Upper lobe of right lung (tissue), 1 donor: ENCODE results near the gene FSTL3. TPM values are rescaled to one million over a fixed set of nuclear protein-coding genes. Genes with fewer than 3 reads are reported as not detected.

Experiments
- ATAC-seq: fragments of 200-7000 bp; cut with Tn5 transposase; one replicate; pipeline ENCODE4 v1.9.1; 2020; ENCODE audit warnings: mild to moderate bottlenecking, moderate library complexity
- DNase-seq: peaks from one replicate; pipeline ENCODE4 v3.0.0-alpha.2; 2020
- H3K27ac ChIP-seq: fragments of 200-600 bp; one replicate; pipeline ENCODE4 v1.8.0; 2022
- H3K27me3 ChIP-seq: fragments of 200-600 bp; one replicate; pipeline ENCODE4 v1.8.0; 2022; ENCODE audit warnings: mild to moderate bottlenecking
- H3K36me3 ChIP-seq: fragments of 200-600 bp; one replicate; pipeline ENCODE4 v1.8.0; 2022
- H3K4me1 ChIP-seq: fragments of 200-600 bp; one replicate; pipeline ENCODE4 v1.8.0; 2022
- H3K4me3 ChIP-seq: fragments of 200-600 bp; one replicate; pipeline ENCODE4 v1.8.0; 2022; ENCODE audit warnings: mild to moderate bottlenecking
- H3K9me3 ChIP-seq: fragments of 200-600 bp; one replicate; pipeline ENCODE4 v1.8.0; 2022
- CTCF ChIP-seq: fragments of 200-600 bp; IDR thresholded peaks from one replicate; pipeline ENCODE4 v1.8.0; 2022; ENCODE audit warnings: antibody characterized with exemption
- intact Hi-C: fragments of 100-400 bp; cut with DNase I; formaldehyde crosslinking; loops from one replicate; pipeline ENCODE4 v1.11.0; 2022
- total RNA-seq: library from RNA; stranded (reverse); fragmentation: NEBNext Ultra II Directional; extraction: Animal tissue kit (Norgen Biotek cat#: 25700); gene quantifications from one replicate; pipeline ENCODE4 v1.2.1, GENCODE V29; 2021
- donor health status: DM: no; HTN: yes; CAD: no; lungs with severe emphysema.

FSTL3 gene
- total RNA-seq, 1 donor from 2014 or later: 114 TPM

GRCh38 chr19:703329-703650 is 27.1 kb downstream of the FSTL3 start:
- Histone ChIP-seq H3K4me1 (peaks cover 4% of the 10 kb centered on the region), H3K27me3 (peaks cover 8% of the 10 kb centered on the region), H3K36me3 (no peaks in the 10 kb centered on the region), H3K4me3 (peak overlapping the region; percentile 23), H3K27ac (peak overlapping the region; percentile 17), H3K9me3 (no peaks in the 10 kb centered on the region)
- ATAC-seq: no peak
- TF ChIP-seq CTCF: no peak
- no peak for DNase-seq
- intact Hi-C loops: no loop called here

- Histone ChIP-seq H3K27me3 (peaks cover 10% of the 10 kb centered on the region), H3K4me1 (peaks cover 4% of the 10 kb centered on the region), H3K9me3 (no peaks in the 10 kb centered on the region), H3K27ac (peak overlapping the region; percentile 17), H3K36me3 (no peaks in the 10 kb centered on the region), H3K4me3 (peak overlapping the region; percentile 23)
- DNase-seq (peak; percentile 90), ATAC-seq (peak; percentile 93)
- TF ChIP-seq CTCF: no peak
- intact Hi-C loops: no loop called here
Measured at GRCh38 chr19:703651-704446, 27.7 kb downstream of the FSTL3 start.

GRCh38 chr19:704447-704741 is 28.2 kb downstream of the FSTL3 start:
- TF ChIP-seq CTCF: no peak
- no peak for DNase-seq
- peak overlapping the region; percentile 19 for H3K4me3 ChIP-seq
- no peaks in the 10 kb centered on the region for H3K36me3 ChIP-seq
- H3K27me3 ChIP-seq: peaks cover 10% of the 10 kb centered on the region
- no peak for ATAC-seq
- H3K4me1 ChIP-seq: peaks cover 4% of the 10 kb centered on the region
- H3K27ac ChIP-seq: no peak overlapping the region
- H3K9me3 ChIP-seq: no peaks in the 10 kb centered on the region
- intact Hi-C loops: no loop called here

- Histone ChIP-seq H3K9me3 (no peaks in the 10 kb centered on the region), H3K27me3 (peaks cover 20% of the 10 kb centered on the region), H3K36me3 (no peaks in the 10 kb centered on the region), H3K4me3 (peak within 1 kb of the TSS; percentile 56), H3K4me1 (peaks cover 4% of the 10 kb centered on the region), H3K27ac (peak within 1 kb of the TSS; percentile 76)
- TF ChIP-seq CTCF: no peak
- DNase-seq (no peak), ATAC-seq (no peak)
- intact Hi-C loops: no loop called here
Measured at GRCh38 chr19:708154-709143, 32.3 kb downstream of the FSTL3 start, which contains the start of gene PALM. TSS of gene PALM (plus strand) at chr19:708935. CDS start at chr19:709147, 212 bp downstream.

- DNase-seq: no peak
- no peak for ATAC-seq
- intact Hi-C loops: no loop called here
- H3K9me3 ChIP-seq: no peaks in the 10 kb centered on the region
- H3K36me3 ChIP-seq: no peaks in the 10 kb centered on the region
- peak overlapping the region; percentile 76 for H3K27ac ChIP-seq
- peaks cover 1% of the 10 kb centered on the region for H3K4me1 ChIP-seq
- peak overlapping the region; percentile 56 for H3K4me3 ChIP-seq
- H3K27me3 ChIP-seq: peaks cover 20% of the 10 kb centered on the region
- no peak for TF ChIP-seq CTCF
Measured at GRCh38 chr19:709196-709964, 33.2 kb downstream of the FSTL3 start.
